K562 (cell line): ENCODE results near the gene VWA7.

ENCODE experiments used
- FOXA1 ChIP-seq: fragments of 450-650 bp; IDR thresholded peaks from 2 replicates; pipeline ENCODE4 v1.6.1; 2016; ENCODE audit warnings: mild to moderate bottlenecking, borderline replicate concordance
- JUN ChIP-seq, 2 experiments: sonication (generic) in 1 of 2; formaldehyde crosslinking in 1 of 2; IDR thresholded peaks; 2 replicates each; pipeline versions ENCODE4 v1.6.1 to v1.8.0; 2012 to 2022; ENCODE audit warnings: borderline replicate concordance in 2 of 2, mild to moderate bottlenecking in 2 of 2, improper control_type of control experiment in 1 of 2, low read depth in 1 of 2, low read length in 1 of 2, missing genetic modification reagents in 1 of 2
- KLF13 ChIP-seq: fragments of 450-650 bp; IDR thresholded peaks from 2 replicates; pipeline ENCODE4 v1.6.1; 2016; ENCODE audit warnings: missing genetic modification characterization, low read depth, mild to moderate bottlenecking, missing compliant biosample characterization, moderate library complexity, borderline replicate concordance
- ZNF184 ChIP-seq: sonication (generic); formaldehyde crosslinking; IDR thresholded peaks from 2 replicates; pipeline ENCODE4 v1.5.0; 2020; ENCODE audit warnings: missing genetic modification reagents

- TF ChIP-seq ZNF184 (CRISPR knock-in tag) (no peak), KLF13 (tag) (no peak), JUN (IDR thresholded peaks at IDR 0.05; ENCODE audit: borderline replicate concordance, low read depth, low read length) (no peak), JUN (CRISPR knock-in tag; IDR thresholded peaks at IDR 0.05; ENCODE audit: borderline replicate concordance) (no peak; the same call in 1 of the 2 replicates), FOXA1 (no peak)
Measured at GRCh38 chr6:31794866-31795615, 17.9 kb upstream of the VWA7 start.
